Endothelial cell of umbilical vein (primary cell): ENCODE data around the gene H2BK1. TPM values are rescaled to one million over a fixed set of nuclear protein-coding genes. Genes with fewer than 3 reads are reported as not detected.

Source experiments
- BruUV-seq: library from RNA; stranded (reverse); fragments of 400-500 nt; replicated peaks from 2 replicates; lab custom pipeline; 2021; lab: Mats Ljungman, UMichigan
- CTCF ChIA-PET: fragments of 300-600, 350-600 bp; sonication (Branson Sonifier 250); formaldehyde crosslinking; loops from one replicate; lab custom pipeline; 2021; ENCODE audit warnings: antibody characterized with exemption, inconsistent platforms; lab: Charles Lee
- POLR2A ChIA-PET: fragments of 300-600, 350-600 bp; sonication (Branson Sonifier 250); formaldehyde crosslinking; loops from one replicate; lab custom pipeline; 2021; ENCODE audit warnings: antibody characterized with exemption, inconsistent platforms; lab: Charles Lee
- DNase-seq: peaks from one replicate; pipeline ENCODE4 v3.0.0-alpha.2; 2011; ENCODE audit warnings: low read depth, low spot score
- FAIRE-seq: peaks from 2 replicates; lab custom pipeline; 2011; peaks lifted over from hg19 to GRCh38; lab: Jason Lieb, UNC
- H2AFZ ChIP-seq: 2 replicates; pipeline ENCODE4 v1.6.0; 2012; ENCODE audit warnings: low read depth, low read length, control low read depth, inconsistent platforms
- H3K27ac ChIP-seq: 2 replicates; pipeline ENCODE4 v1.5.1; 2011; ENCODE audit warnings: low read depth, mild to moderate bottlenecking, control low read depth, low read length, moderate library complexity; ENCODE audit not compliant: insufficient read depth
- H3K27me3 ChIP-seq, 2 experiments: 2 replicates each; pipeline versions ENCODE4 v1.6.0 to v1.6.1; 2011; ENCODE audit warnings: low read length in 2 of 2, mixed read lengths in 1 of 2; ENCODE audit not compliant: control insufficient read depth in 2 of 2, insufficient read depth in 2 of 2
- H3K36me3 ChIP-seq, 2 experiments: 2 replicates in 1 of 2; 3 replicates in 1 of 2; pipeline ENCODE4 v1.5.1; 2011; ENCODE audit warnings: low read length in 2 of 2, mild to moderate bottlenecking in 1 of 2, moderate library complexity in 1 of 2; ENCODE audit not compliant: control insufficient read depth in 2 of 2, insufficient read depth in 2 of 2; ENCODE audit errors: extremely low read depth in 1 of 2
- H3K4me1 ChIP-seq: 3 replicates; pipeline ENCODE4 v1.5.1; 2011; ENCODE audit warnings: mild to moderate bottlenecking, low read length; ENCODE audit not compliant: control insufficient read depth, insufficient read depth; ENCODE audit errors: extremely low read depth
- H3K4me2 ChIP-seq: 2 replicates; pipeline ENCODE4 v1.6.1; 2011; ENCODE audit warnings: low read length, control low read depth, mixed read lengths; ENCODE audit not compliant: insufficient read depth
- H3K4me3 ChIP-seq, 3 experiments: fragments of 200-600 bp in 1 of 3; sonication (generic), shearing (Covaris generic) in 1 of 3; replicated peaks in 1 of 3; 2 replicates each; pipeline ENCODE4 v1.5.1; 2011 to 2016; ENCODE audit warnings: control low read depth in 3 of 3, low read length in 3 of 3, mild to moderate bottlenecking in 2 of 3, inconsistent platforms in 1 of 3, low read depth in 1 of 3, moderate library complexity in 1 of 3; ENCODE audit not compliant: insufficient read depth in 1 of 3
- H3K79me2 ChIP-seq: 2 replicates; pipeline ENCODE4 v1.6.0; 2012; ENCODE audit warnings: low read length, inconsistent platforms; ENCODE audit not compliant: control insufficient read depth, insufficient read depth
- H3K9ac ChIP-seq: replicated peaks from 2 replicates; pipeline ENCODE3; 2011; ENCODE audit warnings: low read length, control low read depth; ENCODE audit not compliant: insufficient read depth; ENCODE audit errors: extremely low read depth
- H3K9me1 ChIP-seq: replicated peaks from 3 replicates; pipeline ENCODE4 v1.6.0; 2011; ENCODE audit warnings: mild to moderate bottlenecking, low read length; ENCODE audit not compliant: control insufficient read depth, insufficient read depth; ENCODE audit errors: extremely low read depth
- H3K9me3 ChIP-seq: replicated peaks from 2 replicates; pipeline ENCODE4 v1.5.1; 2012; ENCODE audit warnings: low read length, inconsistent platforms; ENCODE audit not compliant: control insufficient read depth, insufficient read depth
- H4K20me1 ChIP-seq: replicated peaks from 2 replicates; pipeline ENCODE3; 2011; ENCODE audit warnings: mild to moderate bottlenecking, low read length; ENCODE audit not compliant: control insufficient read depth, insufficient read depth; ENCODE audit errors: extremely low read depth
- EZH2 ChIP-seq: IDR thresholded peaks from 2 replicates; pipeline ENCODE4 v1.6.1; 2012; ENCODE audit warnings: borderline replicate concordance, low read depth, mild to moderate bottlenecking, moderate library complexity, low read length, inconsistent platforms; ENCODE audit not compliant: severe bottlenecking
- FOS ChIP-seq: IDR thresholded peaks from 2 replicates; pipeline ENCODE4 v1.6.1; 2011; ENCODE audit warnings: mild to moderate bottlenecking, low read length, moderate library complexity, borderline replicate concordance; ENCODE audit not compliant: insufficient read depth
- GATA2 ChIP-seq: IDR thresholded peaks from 2 replicates; pipeline ENCODE4 v1.7.0; 2011; ENCODE audit warnings: low read depth, mild to moderate bottlenecking, moderate library complexity, mixed read lengths, low read length; ENCODE audit not compliant: insufficient read length, insufficient read depth
- JUN ChIP-seq: IDR thresholded peaks from 2 replicates; pipeline ENCODE4 v1.6.1; 2011; ENCODE audit warnings: borderline replicate concordance, low read depth; ENCODE audit not compliant: insufficient read length, insufficient read depth
- MYC ChIP-seq: IDR thresholded peaks from one replicate; pipeline ENCODE4 v1.6.1; 2011; ENCODE audit warnings: mild to moderate bottlenecking, low read depth, low read length
- POLR2A ChIP-seq: IDR thresholded peaks from 2 replicates; pipeline ENCODE4 v1.6.1; 2012; ENCODE audit warnings: low read depth, mild to moderate bottlenecking, control low read depth, low read length
- POLR2AphosphoS5 ChIP-seq: IDR thresholded peaks from 2 replicates; pipeline ENCODE4 v1.6.1; 2012; ENCODE audit warnings: low read depth, mild to moderate bottlenecking, control low read depth, low read length, moderate library complexity; ENCODE audit not compliant: insufficient read depth
- dilution Hi-C: fragments of 300-500 bp; cut with MboI; formaldehyde crosslinking; loops from one replicate; pipeline ENCODE4 v1.15.0; 2019; ENCODE audit warnings: low sequenced_read_pairs; ENCODE audit not compliant: extremely low pct_ligation_motif_present
- intact Hi-C: fragments of 100-400 bp; cut with micrococcal nuclease; formaldehyde crosslinking; loops from one replicate; pipeline ENCODE4 v1.10.0; 2022
- polyA plus RNA-seq, 4 experiments: library from polyadenylated mRNA; depleted of rRNA in 3 of 4; stranded (reverse) in 3 of 4; unstranded in 1 of 4; fragments of >200 nt; gene quantifications; 2 replicates each; pipeline versions ENCODE4 v1.2.1 to v1.2.3, GENCODE V29; 2011 to 2012; ENCODE audit warnings: missing spikeins in 1 of 4
- total RNA-seq: library from RNA; stranded (reverse); gene quantifications from 2 replicates; pipeline ENCODE4 v1.2.3, GENCODE V29; 2021
- TF ChIP-seq, protein P1 (sequence below), 2 donors: IDR thresholded peaks; 1 replicate in 1 of 2; 2 replicates in 1 of 2; pipeline ENCODE4 v1.5.1; 2011; ENCODE audit warnings: low read length in 2 of 2, mild to moderate bottlenecking in 2 of 2, moderate library complexity in 2 of 2, control low read depth in 1 of 2, inconsistent platforms in 1 of 2, low read depth in 1 of 2; ENCODE audit not compliant: insufficient read depth in 1 of 2; ENCODE audit errors: extremely low read depth in 1 of 2
- TF ChIP-seq, protein P2 (sequence below): IDR thresholded peaks from 2 replicates; pipeline ENCODE4 v1.6.1; 2011; ENCODE audit not compliant: insufficient read depth, insufficient read length

H2BK1 gene
- total and polyA plus RNA-seq, 2 donors (not counting 3 experiments of a cell fraction or from before 2014, with no cell fraction given): not detected

DNA sequence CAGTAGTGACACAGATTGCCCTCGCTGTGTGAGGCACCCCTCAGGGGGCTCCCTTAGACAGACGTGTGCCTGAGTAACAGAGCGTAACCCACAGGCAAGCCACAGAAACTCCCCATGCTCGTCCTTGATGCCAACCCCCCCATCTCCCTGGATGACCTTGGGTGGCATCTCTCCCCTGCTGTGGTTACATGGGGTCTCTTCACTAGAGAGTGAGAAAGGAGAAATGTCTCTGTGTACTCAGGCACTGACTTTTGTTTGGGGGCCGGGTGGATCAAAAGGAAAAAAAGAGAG is 22.1 kb downstream of the H2BK1 start:
- Histone ChIP-seq H3K4me3 (no peak overlapping the region), H3K9me3 (no peaks in the 10 kb centered on the region), H3K36me3 (no peaks in the 10 kb centered on the region), H3K9ac (no peak overlapping the region), H3K4me2 (no peak overlapping the region), H3K27me3 (peaks cover 12 to 15% of the 10 kb centered on the region in 2 experiments), H4K20me1 (no peaks in the 10 kb centered on the region), H3K9me1 (no peaks in the 10 kb centered on the region), H2AFZ (no peak overlapping the region), H3K79me2 (no peaks in the 10 kb centered on the region), H3K27ac (no peak overlapping the region), H3K4me1 (no peaks in the 10 kb centered on the region)
- ChIA-PET CTCF (no interaction called here), POLR2A (no interaction called here)
- DNase-seq (no peak), FAIRE-seq (no peak)
- no TSS peak for BruUV-seq
- intact Hi-C loops: no loop called here
- dilution Hi-C loops: no loop called here
- TF ChIP-seq, protein P1, sequence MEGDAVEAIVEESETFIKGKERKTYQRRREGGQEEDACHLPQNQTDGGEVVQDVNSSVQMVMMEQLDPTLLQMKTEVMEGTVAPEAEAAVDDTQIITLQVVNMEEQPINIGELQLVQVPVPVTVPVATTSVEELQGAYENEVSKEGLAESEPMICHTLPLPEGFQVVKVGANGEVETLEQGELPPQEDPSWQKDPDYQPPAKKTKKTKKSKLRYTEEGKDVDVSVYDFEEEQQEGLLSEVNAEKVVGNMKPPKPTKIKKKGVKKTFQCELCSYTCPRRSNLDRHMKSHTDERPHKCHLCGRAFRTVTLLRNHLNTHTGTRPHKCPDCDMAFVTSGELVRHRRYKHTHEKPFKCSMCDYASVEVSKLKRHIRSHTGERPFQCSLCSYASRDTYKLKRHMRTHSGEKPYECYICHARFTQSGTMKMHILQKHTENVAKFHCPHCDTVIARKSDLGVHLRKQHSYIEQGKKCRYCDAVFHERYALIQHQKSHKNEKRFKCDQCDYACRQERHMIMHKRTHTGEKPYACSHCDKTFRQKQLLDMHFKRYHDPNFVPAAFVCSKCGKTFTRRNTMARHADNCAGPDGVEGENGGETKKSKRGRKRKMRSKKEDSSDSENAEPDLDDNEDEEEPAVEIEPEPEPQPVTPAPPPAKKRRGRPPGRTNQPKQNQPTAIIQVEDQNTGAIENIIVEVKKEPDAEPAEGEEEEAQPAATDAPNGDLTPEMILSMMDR (IDR thresholded peaks at IDR 0.05; ENCODE audit: extremely low read depth in 1 of 2, insufficient read depth in 1 of 2, low read depth in 1 of 2, low read length in 2 of 2): no peak
- no peak for TF ChIP-seq FOS
- TF ChIP-seq JUN: no peak
- no peak for TF ChIP-seq EZH2
- no peak for TF ChIP-seq POLR2A
- TF ChIP-seq, protein P2, sequence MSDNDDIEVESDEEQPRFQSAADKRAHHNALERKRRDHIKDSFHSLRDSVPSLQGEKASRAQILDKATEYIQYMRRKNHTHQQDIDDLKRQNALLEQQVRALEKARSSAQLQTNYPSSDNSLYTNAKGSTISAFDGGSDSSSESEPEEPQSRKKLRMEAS: no peak
- TF ChIP-seq GATA2: no peak
- no peak for TF ChIP-seq POLR2AphosphoS5
- TF ChIP-seq MYC: no peak
